Mammary epithelial cell (primary cell): ENCODE results near the gene PYROXD2.

Experiments used
- EZH2 ChIP-seq: IDR thresholded peaks from 2 replicates; pipeline ENCODE4 v1.6.1; 2012; ENCODE audit warnings: low read length, inconsistent platforms, borderline replicate concordance
- TF ChIP-seq, protein P1 (sequence below), 2 donors: IDR thresholded peaks in 1 of 2; conservative IDR thresholded peaks in 1 of 2; 2 replicates each; pipeline ENCODE4 v1.5.1; 2011 to 2012; ENCODE audit warnings: inconsistent platforms in 2 of 2, low read length in 2 of 2, mild to moderate bottlenecking in 2 of 2, control low read depth in 1 of 2, low read depth in 1 of 2; ENCODE audit not compliant: insufficient read depth in 1 of 2; ENCODE audit errors: extremely low read depth in 1 of 2

DNA sequence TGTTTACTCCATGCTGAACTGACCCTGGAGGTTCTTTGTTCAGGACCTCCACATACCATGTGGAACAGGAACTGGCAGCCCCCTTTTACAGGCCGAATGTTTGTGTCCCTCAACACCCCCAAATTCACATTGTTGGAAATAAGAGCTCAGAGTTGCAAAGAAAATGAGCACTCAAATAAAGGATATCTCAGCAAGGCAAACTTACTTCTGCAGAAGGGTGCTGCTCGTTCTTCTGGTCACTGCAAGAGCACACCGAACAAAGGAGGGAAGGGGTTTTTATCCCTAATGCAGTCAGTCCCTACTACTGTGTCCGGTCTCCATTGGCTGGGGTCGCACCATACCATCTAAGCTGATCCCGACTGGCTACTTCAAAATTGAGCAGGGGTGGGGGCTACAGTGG is 68.1 kb downstream of the PYROXD2 start:
- TF ChIP-seq, protein P1, sequence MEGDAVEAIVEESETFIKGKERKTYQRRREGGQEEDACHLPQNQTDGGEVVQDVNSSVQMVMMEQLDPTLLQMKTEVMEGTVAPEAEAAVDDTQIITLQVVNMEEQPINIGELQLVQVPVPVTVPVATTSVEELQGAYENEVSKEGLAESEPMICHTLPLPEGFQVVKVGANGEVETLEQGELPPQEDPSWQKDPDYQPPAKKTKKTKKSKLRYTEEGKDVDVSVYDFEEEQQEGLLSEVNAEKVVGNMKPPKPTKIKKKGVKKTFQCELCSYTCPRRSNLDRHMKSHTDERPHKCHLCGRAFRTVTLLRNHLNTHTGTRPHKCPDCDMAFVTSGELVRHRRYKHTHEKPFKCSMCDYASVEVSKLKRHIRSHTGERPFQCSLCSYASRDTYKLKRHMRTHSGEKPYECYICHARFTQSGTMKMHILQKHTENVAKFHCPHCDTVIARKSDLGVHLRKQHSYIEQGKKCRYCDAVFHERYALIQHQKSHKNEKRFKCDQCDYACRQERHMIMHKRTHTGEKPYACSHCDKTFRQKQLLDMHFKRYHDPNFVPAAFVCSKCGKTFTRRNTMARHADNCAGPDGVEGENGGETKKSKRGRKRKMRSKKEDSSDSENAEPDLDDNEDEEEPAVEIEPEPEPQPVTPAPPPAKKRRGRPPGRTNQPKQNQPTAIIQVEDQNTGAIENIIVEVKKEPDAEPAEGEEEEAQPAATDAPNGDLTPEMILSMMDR (conservative IDR thresholded peaks at IDR 0.05 in 1 of 2, IDR thresholded peaks at IDR 0.05 in 1 of 2; ENCODE audit: extremely low read depth in 1 of 2, insufficient read depth in 1 of 2, low read depth in 1 of 2, low read length in 2 of 2), result no peak
- no peak for TF ChIP-seq EZH2
